ENCODE data around the gene SMC4. TPM values are rescaled to one million over a fixed set of nuclear protein-coding genes. Genes with fewer than 3 reads are reported as not detected.
A peak's percentile ranks its signal among the peaks of the same experiment; 100 is the strongest.

Gene SMC4
- total RNA-seq, 1 experiment from 2014 or later: 144 TPM

DNA sequence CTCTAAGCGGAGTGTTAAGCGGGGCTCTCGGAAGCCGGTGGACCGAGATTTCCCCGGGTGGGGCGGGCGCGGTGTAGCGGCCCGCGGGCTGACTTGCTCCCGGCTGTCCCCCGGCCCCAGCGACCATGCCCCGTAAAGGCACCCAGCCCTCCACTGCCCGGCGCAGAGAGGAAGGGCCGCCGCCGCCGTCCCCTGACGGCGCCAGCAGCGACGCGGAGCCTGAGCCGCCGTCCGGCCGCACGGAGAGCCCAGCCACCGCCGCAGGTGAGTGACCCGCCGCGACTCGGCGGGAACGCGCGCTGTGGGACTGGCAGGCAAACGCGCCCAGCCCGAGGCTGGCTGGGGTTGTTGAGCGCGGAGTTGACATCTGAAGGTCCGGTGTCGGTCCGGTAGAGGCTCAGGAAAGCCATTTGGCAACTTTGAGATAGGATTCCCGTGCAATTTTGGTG lies 1.3 kb downstream of the SMC4 start:
- TF ChIP-seq, protein P1, sequence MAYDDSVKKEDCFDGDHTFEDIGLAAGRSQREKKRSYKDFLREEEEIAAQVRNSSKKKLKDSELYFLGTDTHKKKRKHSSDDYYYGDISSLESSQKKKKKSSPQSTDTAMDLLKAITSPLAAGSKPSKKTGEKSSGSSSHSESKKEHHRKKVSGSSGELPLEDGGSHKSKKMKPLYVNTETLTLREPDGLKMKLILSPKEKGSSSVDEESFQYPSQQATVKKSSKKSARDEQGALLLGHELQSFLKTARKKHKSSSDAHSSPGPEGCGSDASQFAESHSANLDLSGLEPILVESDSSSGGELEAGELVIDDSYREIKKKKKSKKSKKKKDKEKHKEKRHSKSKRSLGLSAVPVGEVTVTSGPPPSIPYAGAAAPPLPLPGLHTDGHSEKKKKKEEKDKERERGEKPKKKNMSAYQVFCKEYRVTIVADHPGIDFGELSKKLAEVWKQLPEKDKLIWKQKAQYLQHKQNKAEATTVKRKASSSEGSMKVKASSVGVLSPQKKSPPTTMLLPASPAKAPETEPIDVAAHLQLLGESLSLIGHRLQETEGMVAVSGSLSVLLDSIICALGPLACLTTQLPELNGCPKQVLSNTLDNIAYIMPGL (CRISPR knock-in tag; IDR thresholded peaks at IDR 0.05): peak; percentile 42; the same call in 1 of the 2 replicates
- TF ChIP-seq, protein P2, sequence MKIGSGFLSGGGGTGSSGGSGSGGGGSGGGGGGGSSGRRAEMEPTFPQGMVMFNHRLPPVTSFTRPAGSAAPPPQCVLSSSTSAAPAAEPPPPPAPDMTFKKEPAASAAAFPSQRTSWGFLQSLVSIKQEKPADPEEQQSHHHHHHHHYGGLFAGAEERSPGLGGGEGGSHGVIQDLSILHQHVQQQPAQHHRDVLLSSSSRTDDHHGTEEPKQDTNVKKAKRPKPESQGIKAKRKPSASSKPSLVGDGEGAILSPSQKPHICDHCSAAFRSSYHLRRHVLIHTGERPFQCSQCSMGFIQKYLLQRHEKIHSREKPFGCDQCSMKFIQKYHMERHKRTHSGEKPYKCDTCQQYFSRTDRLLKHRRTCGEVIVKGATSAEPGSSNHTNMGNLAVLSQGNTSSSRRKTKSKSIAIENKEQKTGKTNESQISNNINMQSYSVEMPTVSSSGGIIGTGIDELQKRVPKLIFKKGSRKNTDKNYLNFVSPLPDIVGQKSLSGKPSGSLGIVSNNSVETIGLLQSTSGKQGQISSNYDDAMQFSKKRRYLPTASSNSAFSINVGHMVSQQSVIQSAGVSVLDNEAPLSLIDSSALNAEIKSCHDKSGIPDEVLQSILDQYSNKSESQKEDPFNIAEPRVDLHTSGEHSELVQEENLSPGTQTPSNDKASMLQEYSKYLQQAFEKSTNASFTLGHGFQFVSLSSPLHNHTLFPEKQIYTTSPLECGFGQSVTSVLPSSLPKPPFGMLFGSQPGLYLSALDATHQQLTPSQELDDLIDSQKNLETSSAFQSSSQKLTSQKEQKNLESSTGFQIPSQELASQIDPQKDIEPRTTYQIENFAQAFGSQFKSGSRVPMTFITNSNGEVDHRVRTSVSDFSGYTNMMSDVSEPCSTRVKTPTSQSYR (CRISPR knock-in tag; IDR thresholded peaks at IDR 0.05): no peak
- TF ChIP-seq ATF1 (CRISPR knock-in tag; IDR thresholded peaks at IDR 0.05) (no peak), FOXK1 (CRISPR knock-in tag; IDR thresholded peaks at IDR 0.05) (0 out of 2 replicates have a peak, but pooled peaks have one; percentile 21)
- TF ChIP-seq, protein P3, sequence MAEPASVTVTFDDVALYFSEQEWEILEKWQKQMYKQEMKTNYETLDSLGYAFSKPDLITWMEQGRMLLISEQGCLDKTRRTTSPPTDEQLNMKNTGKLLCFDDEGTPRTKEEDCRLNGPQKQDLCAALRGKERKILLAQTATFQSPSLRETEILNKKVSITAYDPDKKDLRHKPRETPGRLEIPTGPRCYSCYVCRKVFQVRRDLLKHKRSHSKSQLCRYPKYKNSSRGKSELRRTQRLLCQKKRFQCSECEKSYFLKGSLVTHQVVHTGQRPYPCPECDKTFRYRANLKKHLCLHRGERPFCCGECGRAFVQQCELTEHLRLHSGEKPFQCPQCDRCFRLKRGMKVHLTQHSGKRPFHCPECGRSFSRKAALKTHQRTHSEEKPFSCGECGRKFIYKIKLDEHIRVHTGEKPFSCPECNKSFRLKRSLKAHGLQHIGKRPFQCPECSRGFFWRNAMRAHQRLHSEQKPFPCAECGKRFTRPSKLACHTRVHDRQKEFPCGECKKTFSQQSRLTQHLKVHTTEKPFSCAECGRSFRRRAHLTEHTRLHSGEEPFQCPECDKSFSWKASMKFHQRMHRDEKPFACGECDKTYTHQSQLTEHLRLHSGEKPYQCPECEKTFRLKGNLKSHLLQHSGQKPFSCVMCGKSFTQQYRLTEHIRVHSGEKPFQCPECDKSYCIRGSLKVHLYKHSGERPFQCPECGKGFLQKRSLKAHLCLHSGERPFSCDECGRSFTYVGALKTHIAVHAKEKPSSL (CRISPR knock-in tag; conservative IDR thresholded peaks at IDR 0.05): no peak
- no peaks in the 10 kb centered on the region for H3K9me3 Mint-ChIP-seq
- ATAC-seq: no peak; the same call in 1 of the 2 replicates
- peak overlapping the region; percentile 43 for H3K27ac Mint-ChIP-seq
- CTCF ChIA-PET: interaction anchor here (1.1 kb wide), 1 partner anchor 12 kb away, joined by 3 read pairs; no protein-coding TSS in a partner anchor
- POLR2A ChIA-PET: interaction anchor here (1.0 to 2.3 kb wide), 3 partner anchors 49 to 660 kb away, joined by 3 to 25 read pairs (median 5); partner anchors contain the start of gene TRIM59
- H3K36me3 Mint-ChIP-seq: peaks cover 20% of the 10 kb centered on the region
- DNase-seq (ENCODE audit: low spot score): peak; percentile 32
- H3K4me1 Mint-ChIP-seq: peaks cover 36% of the 10 kb centered on the region
- H3K4me3 Mint-ChIP-seq: peak overlapping the region; percentile 99
- peaks cover 8% of the 10 kb centered on the region; the same call in 1 of the 2 replicates for H3K27me3 Mint-ChIP-seq (ENCODE audit: low read depth)

DNA sequence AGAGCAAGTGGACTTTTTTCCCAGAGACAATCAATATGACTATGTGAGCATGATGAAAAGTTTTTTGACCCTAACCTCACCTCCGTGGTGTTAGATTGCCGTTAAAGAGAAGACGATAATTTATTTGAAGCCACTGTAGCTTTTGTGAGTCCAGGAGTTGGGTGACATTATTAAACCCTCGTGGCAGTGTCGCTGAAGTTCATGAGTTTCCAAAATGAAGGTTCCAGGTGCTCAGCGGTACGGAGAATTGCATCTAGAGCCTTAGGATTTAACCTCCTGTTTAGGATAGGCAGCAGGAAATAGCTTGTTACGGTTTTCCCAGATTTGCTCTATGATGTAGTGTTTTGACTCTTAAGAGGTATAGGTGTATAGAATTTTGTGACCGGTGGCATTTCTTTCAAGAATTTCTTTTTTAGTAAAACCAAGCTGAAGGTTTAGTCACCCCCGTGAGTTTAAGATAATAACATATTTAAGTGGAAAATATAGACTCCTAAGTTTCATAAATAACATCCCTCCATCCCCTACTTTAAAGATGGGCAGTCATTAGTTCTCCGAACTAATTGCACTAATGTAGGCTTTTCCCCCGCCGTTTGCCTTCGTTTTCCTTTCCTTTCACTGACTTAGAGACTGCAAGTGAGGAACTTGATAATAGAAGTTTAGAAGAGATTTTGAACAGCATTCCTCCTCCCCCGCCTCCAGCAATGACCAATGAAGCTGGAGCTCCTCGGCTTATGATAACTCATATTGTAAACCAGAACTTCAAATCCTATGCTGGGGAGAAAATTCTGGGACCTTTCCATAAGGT lies 2.0 kb downstream of the SMC4 start:
- CTCF ChIA-PET: interaction anchor here (1.0 to 1.1 kb wide), 2 partner anchors 11 to 48 kb away, joined by 3 read pairs; partner anchors contain the start of gene TRIM59
- H3K4me1 Mint-ChIP-seq: peaks cover 36% of the 10 kb centered on the region
- H3K27me3 Mint-ChIP-seq (ENCODE audit: low read depth): peaks cover 8% of the 10 kb centered on the region; the same call in 1 of the 2 replicates
- DNase-seq (ENCODE audit: low spot score): no peak
- H3K36me3 Mint-ChIP-seq: peaks cover 25% of the 10 kb centered on the region
- ATAC-seq: no peak
- H3K4me3 Mint-ChIP-seq: peak overlapping the region; percentile 99
- peak overlapping the region; percentile 67 for H3K27ac Mint-ChIP-seq
- POLR2A ChIA-PET: interaction anchor here (1.1 kb wide), 1 partner anchor 48 kb away, joined by 5 read pairs; the partner anchor contains the start of gene TRIM59
- H3K9me3 Mint-ChIP-seq: no peaks in the 10 kb centered on the region
- TF ChIP-seq ZNF232 (CRISPR knock-in tag; IDR thresholded peaks at IDR 0.05) (no peak), NR2C2 (CRISPR knock-in tag; IDR thresholded peaks at IDR 0.05) (no peak), ZNF317 (CRISPR knock-in tag; IDR thresholded peaks at IDR 0.05; ENCODE audit: borderline replicate concordance, low read depth) (no peak), GRHL2 (CRISPR knock-in tag; IDR thresholded peaks at IDR 0.05; ENCODE audit: insufficient replicate concordance, severe bottlenecking) (no peak), JUN (CRISPR knock-in tag; IDR thresholded peaks at IDR 0.05) (no peak), ZNF396 (CRISPR knock-in tag; IDR thresholded peaks at IDR 0.05; ENCODE audit: borderline replicate concordance) (no peak), ZNF423 (CRISPR knock-in tag; IDR thresholded peaks at IDR 0.05) (no peak)
- TF ChIP-seq, protein P4, sequence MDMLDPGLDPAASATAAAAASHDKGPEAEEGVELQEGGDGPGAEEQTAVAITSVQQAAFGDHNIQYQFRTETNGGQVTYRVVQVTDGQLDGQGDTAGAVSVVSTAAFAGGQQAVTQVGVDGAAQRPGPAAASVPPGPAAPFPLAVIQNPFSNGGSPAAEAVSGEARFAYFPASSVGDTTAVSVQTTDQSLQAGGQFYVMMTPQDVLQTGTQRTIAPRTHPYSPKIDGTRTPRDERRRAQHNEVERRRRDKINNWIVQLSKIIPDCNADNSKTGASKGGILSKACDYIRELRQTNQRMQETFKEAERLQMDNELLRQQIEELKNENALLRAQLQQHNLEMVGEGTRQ (CRISPR knock-in tag; IDR thresholded peaks at IDR 0.05): no peak
